HCT116 (cell line): ENCODE data around the gene GOLT1B. TPM values are rescaled to one million over a fixed set of nuclear protein-coding genes. Genes with fewer than 3 reads are reported as not detected.

Experiments
- ATAC-seq: fragments of 200-7000 bp; cut with Tn5 transposase; 2 replicates; pipeline ENCODE4 v1.9.1; 2020; ENCODE audit warnings: mild to moderate bottlenecking, moderate library complexity
- BruUV-seq: library from RNA; stranded (reverse); fragments of 400-500 nt; replicated peaks from 2 replicates; lab custom pipeline; 2021; lab: Mats Ljungman, UMichigan
- CTCF ChIA-PET: fragments of 300-600 bp; sonication (Branson Sonifier 250); formaldehyde crosslinking; loops from one replicate; lab custom pipeline; 2021; ENCODE audit warnings: antibody characterized with exemption; lab: Charles Lee
- POLR2A ChIA-PET: fragments of 300-600, 350-600 bp; sonication (Branson Sonifier 250); formaldehyde crosslinking; loops from one replicate; lab custom pipeline; 2021; ENCODE audit warnings: antibody characterized with exemption; lab: Charles Lee
- RAD21 ChIA-PET, 2 experiments: fragments of 300-600 bp; sonication (Branson Sonifier 250); formaldehyde crosslinking; loops; one replicate each; lab custom pipeline; 2023; ENCODE audit warnings: low total read pairs in 2 of 2; ENCODE audit not compliant: uncharacterized antibody in 2 of 2, unreplicated experiment in 2 of 2, low non-redundant PET in 1 of 2; lab: Charles Lee
- DNase-seq: peaks from one replicate; pipeline ENCODE4 v3.0.0-alpha.2; 2010; ENCODE audit warnings: low read depth, low spot score
- H2AFZ ChIP-seq: fragments of 200-600 bp; shearing (Covaris generic), sonication (generic); 2 replicates; pipeline ENCODE4 v1.6.1; 2017; ENCODE audit warnings: low read depth, mixed run types, mixed read lengths, antibody characterized with exemption, low read length; ENCODE audit not compliant: poor library complexity, severe bottlenecking
- H3K27ac ChIP-seq: 2 replicates; pipeline ENCODE4 v1.5.1; 2012; ENCODE audit warnings: low read depth, low read length
- H3K27me3 ChIP-seq: fragments of 200-600 bp; sonication (generic); 2 replicates; pipeline ENCODE4 v1.6.1; 2016; ENCODE audit warnings: mixed run types, low read length, mixed read lengths; ENCODE audit not compliant: insufficient read depth
- H3K36me3 ChIP-seq, 2 experiments: fragments of 200-500 bp in 1 of 2; fragments of 200-600 bp in 1 of 2; sonication (Bioruptor generic) in 1 of 2; sonication (generic) in 1 of 2; 2 replicates each; pipeline versions ENCODE4 v1.5.1 to v1.6.1; 2014 to 2016; ENCODE audit warnings: low read length in 2 of 2, inconsistent platforms in 1 of 2, mixed read lengths in 1 of 2, mixed run types in 1 of 2; ENCODE audit not compliant: insufficient read depth in 2 of 2, control insufficient read depth in 1 of 2
- H3K4me1 ChIP-seq, 2 experiments: fragments of 200-600 bp in 1 of 2; sonication (generic) in 1 of 2; 2 replicates each; pipeline versions ENCODE4 v1.5.1 to v1.6.1; 2012 to 2017; ENCODE audit warnings: low read length in 2 of 2, inconsistent platforms in 1 of 2, mild to moderate bottlenecking in 1 of 2, mixed read lengths in 1 of 2, mixed run types in 1 of 2, moderate library complexity in 1 of 2; ENCODE audit not compliant: insufficient read depth in 2 of 2, control insufficient read depth in 1 of 2
- H3K4me2 ChIP-seq: fragments of 200-600 bp; sonication (generic); 2 replicates; pipeline ENCODE4 v1.6.1; 2017; ENCODE audit warnings: mixed run types, low read length, mixed read lengths
- H3K4me3 ChIP-seq, 2 experiments: fragments of 200-600 bp in 1 of 2; sonication (generic) in 1 of 2; replicated peaks in 1 of 2; 2 replicates each; pipeline ENCODE4 v1.5.1; 2011 to 2016; ENCODE audit warnings: low read length in 2 of 2, control low read depth in 1 of 2, low read depth in 1 of 2, mild to moderate bottlenecking in 1 of 2, mixed read lengths in 1 of 2, mixed run types in 1 of 2
- H3K79me2 ChIP-seq: fragments of 200-600 bp; sonication (generic); 2 replicates; pipeline ENCODE4 v1.6.1; 2017; ENCODE audit warnings: mild to moderate bottlenecking, mixed run types, low read length, moderate library complexity, mixed read lengths; ENCODE audit not compliant: insufficient read depth
- H3K9ac ChIP-seq: fragments of 200-600 bp; sonication (generic); 2 replicates; pipeline ENCODE4 v1.6.1; 2016; ENCODE audit warnings: low read length, mixed read lengths
- H3K9me2 ChIP-seq: fragments of 200-600 bp; sonication (generic), shearing (Covaris generic); 2 replicates; pipeline ENCODE4 v1.6.1; 2017; ENCODE audit warnings: mixed run types, mild to moderate bottlenecking, moderate library complexity; ENCODE audit not compliant: insufficient read depth
- H3K9me3 ChIP-seq, 2 experiments: fragments of 200-500 bp in 1 of 2; fragments of 200-600 bp in 1 of 2; sonication (Bioruptor generic) in 1 of 2; sonication (generic) in 1 of 2; 2 replicates each; pipeline ENCODE4 v1.6.1; 2014 to 2017; ENCODE audit warnings: low read length in 2 of 2, mixed read lengths in 2 of 2, inconsistent platforms in 1 of 2, low read depth in 1 of 2, mild to moderate bottlenecking in 1 of 2, mixed run types in 1 of 2, moderate library complexity in 1 of 2; ENCODE audit not compliant: control insufficient read depth in 1 of 2, insufficient read depth in 1 of 2
- H4K20me1 ChIP-seq: fragments of 200-600 bp; sonication (generic), shearing (Covaris generic); 2 replicates; pipeline ENCODE4 v1.6.1; 2017; ENCODE audit warnings: mixed run types, mild to moderate bottlenecking, moderate library complexity; ENCODE audit not compliant: insufficient read depth
- ATF3 ChIP-seq: IDR thresholded peaks from 2 replicates; pipeline ENCODE4 v1.6.1; 2012
- CBX3 ChIP-seq: IDR thresholded peaks from 2 replicates; pipeline ENCODE4 v1.6.1; 2012; ENCODE audit warnings: low read depth
- CEBPB ChIP-seq: IDR thresholded peaks from 2 replicates; pipeline ENCODE4 v1.6.1; 2012; ENCODE audit warnings: low read depth
- EGR1 ChIP-seq: IDR thresholded peaks from 2 replicates; pipeline ENCODE4 v1.6.1; 2012; ENCODE audit warnings: low read depth
- ELF1 ChIP-seq: IDR thresholded peaks from 2 replicates; pipeline ENCODE4 v1.6.1; 2012; ENCODE audit warnings: low read depth, borderline replicate concordance
- EZH2phosphoT487 ChIP-seq: fragments of 200-600 bp; IDR thresholded peaks from 2 replicates; pipeline ENCODE4 v1.6.1; 2018; ENCODE audit warnings: antibody characterized with exemption, borderline replicate concordance
- FOSL1 ChIP-seq: IDR thresholded peaks from 2 replicates; pipeline ENCODE4 v1.6.1; 2012; ENCODE audit warnings: low read depth
- MAX ChIP-seq: IDR thresholded peaks from 2 replicates; pipeline ENCODE4 v1.6.1; 2012
- POLR2A ChIP-seq: IDR thresholded peaks from 2 replicates; pipeline ENCODE4 v1.7.0; 2011; ENCODE audit warnings: borderline replicate concordance; ENCODE audit not compliant: insufficient read depth, insufficient read length; ENCODE audit errors: extremely low read depth
- REST ChIP-seq: IDR thresholded peaks from 2 replicates; pipeline ENCODE4 v1.6.1; 2012; ENCODE audit warnings: low read depth
- SRF ChIP-seq: IDR thresholded peaks from 2 replicates; pipeline ENCODE4 v1.6.1; 2012; ENCODE audit warnings: low read depth
- TCF7L2 ChIP-seq: IDR thresholded peaks from 2 replicates; pipeline ENCODE4 v1.7.0; 2011; ENCODE audit warnings: borderline replicate concordance, inconsistent platforms; ENCODE audit not compliant: insufficient read depth, insufficient read length; ENCODE audit errors: extremely low read depth
- ZBTB33 ChIP-seq: IDR thresholded peaks from 2 replicates; pipeline ENCODE4 v1.6.1; 2011; ENCODE audit warnings: mild to moderate bottlenecking, low read length, moderate library complexity; ENCODE audit not compliant: insufficient replicate concordance; ENCODE audit errors: extremely low read depth
- ZNF274 ChIP-seq: fragments of 200-500 bp; sonication (Bioruptor generic); IDR thresholded peaks from 2 replicates; pipeline ENCODE4 v1.6.1; 2014; ENCODE audit warnings: mild to moderate bottlenecking, low read depth, low read length, inconsistent platforms
- intact Hi-C: fragments of 100-400 bp; cut with micrococcal nuclease; formaldehyde crosslinking; loops from 2 replicates; pipeline ENCODE4 v1.10.0; 2022
- total RNA-seq: library from RNA; stranded (reverse); gene quantifications from one replicate; pipeline ENCODE4 v1.2.1, GENCODE V29; 2021; ENCODE audit not compliant: unreplicated experiment

The GOLT1B gene
- total RNA-seq, 1 experiment from 2014 or later: 43.5 TPM

GRCh38 chr12:21505888-21506287 lies 4.3 kb downstream of the GOLT1B start (continued):
- TF ChIP-seq REST: no peak

GRCh38 chr12:21507849-21508248 lies 6.3 kb downstream of the GOLT1B start:
- POLR2A ChIA-PET: no interaction called here
- DNase-seq (no peak), ATAC-seq (no peak)
- no peaks in the 10 kb centered on the region for H3K9me3 ChIP-seq
- no peak overlapping the region for H3K27ac ChIP-seq
- H3K79me2 ChIP-seq: peaks cover 70% of the 10 kb centered on the region
- H3K4me1 ChIP-seq: peaks cover 2% of the 10 kb centered on the region in 2 experiments; a peak in 3 of 4 replicates
- H3K9ac ChIP-seq: no peak overlapping the region
- no peak overlapping the region for H3K4me3 ChIP-seq
- BruUV-seq: no TSS peak
- CTCF ChIA-PET: no interaction called here
- no peak overlapping the region for H2AFZ ChIP-seq
- H3K27me3 ChIP-seq: no peaks in the 10 kb centered on the region
- H4K20me1 ChIP-seq: no peaks in the 10 kb centered on the region
- no peaks in the 10 kb centered on the region for H3K9me2 ChIP-seq
- RAD21 ChIA-PET: no interaction called here
- intact Hi-C loops: no loop called here
- no peak overlapping the region for H3K4me2 ChIP-seq
- peaks cover 0 to 5% of the 10 kb centered on the region in 2 experiments; a peak in 1 of 4 replicates for H3K36me3 ChIP-seq
- TF ChIP-seq TCF7L2 (no peak), ZBTB33 (no peak), REST (no peak), POLR2A (no peak), EZH2phosphoT487 (no peak), ELF1 (no peak), MAX (no peak), SRF (no peak), CBX3 (no peak), ATF3 (no peak), ZNF274 (no peak), EGR1 (no peak), FOSL1 (no peak), CEBPB (no peak)
